ENCODE data around the gene RBM14.

DNA sequence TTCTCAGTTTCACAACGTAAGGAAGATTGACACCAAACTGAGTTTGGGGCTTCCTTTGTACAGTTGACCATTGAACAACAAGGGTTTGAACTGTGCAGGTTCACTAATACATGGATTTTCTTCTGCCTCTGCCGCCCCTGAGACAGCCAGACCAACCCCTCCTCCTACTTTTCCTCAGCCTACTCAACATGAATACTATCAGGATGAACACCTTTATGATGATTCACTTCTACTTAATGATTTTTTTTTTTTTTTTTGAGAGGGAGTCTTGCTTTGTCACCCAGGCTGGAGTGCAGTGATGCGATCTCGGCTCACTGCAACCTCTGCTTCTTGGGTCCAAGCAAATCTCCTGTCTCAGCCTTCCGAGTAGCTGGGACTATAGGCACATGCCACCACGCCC, 36.7 kb downstream of the RBM14 start:
- no peak for TF ChIP-seq CTCF (IDR thresholded peaks at IDR 0.05)
- no peak for TF ChIP-seq POLR2A (IDR thresholded peaks at IDR 0.05)
